ENCODE data around the gene HOXC6.

Gene HOXC6

DNA sequence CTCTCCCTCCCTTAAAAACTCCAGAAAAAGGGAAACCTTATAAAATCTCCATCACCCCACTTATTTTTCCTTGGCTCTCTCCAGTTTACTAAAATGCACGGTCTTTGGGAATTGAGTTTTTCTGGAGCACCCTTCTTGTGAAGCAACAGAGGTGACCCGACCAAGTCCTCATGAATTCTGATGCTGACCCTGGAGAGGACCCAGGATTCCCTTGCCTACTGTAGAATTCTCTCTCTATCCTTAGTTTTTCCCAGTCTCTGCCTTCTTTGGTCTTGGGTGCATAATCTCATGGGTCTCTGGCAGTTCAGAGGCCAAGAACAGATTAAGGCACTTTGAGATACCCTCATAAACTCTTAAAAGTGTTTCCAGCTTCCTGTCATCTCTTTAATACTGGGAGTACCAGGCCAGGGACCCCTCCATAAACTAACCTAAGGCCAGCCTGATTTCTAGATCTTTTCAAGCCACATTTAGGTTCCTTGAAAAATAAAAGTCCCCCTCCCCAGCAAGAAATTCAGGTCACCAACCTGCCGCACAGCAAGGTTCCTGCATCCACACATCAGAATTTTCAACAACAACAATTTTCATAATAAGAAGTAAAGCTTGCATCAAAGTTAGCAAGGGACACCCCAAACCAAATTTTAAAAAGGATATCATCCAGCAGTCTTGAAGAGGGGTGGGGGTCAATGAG, 20.3 kb downstream of the HOXC6 start:
- Histone ChIP-seq H3K4me1 (ENCODE audit: control insufficient read depth, insufficient read depth, low read length) (peaks cover 33% of the 10 kb centered on the region), H3K36me3 (ENCODE audit: control insufficient read depth, insufficient read depth, low read length) (no peaks in the 10 kb centered on the region), H3K9me3 (ENCODE audit: control insufficient read depth, insufficient read depth, low read depth, low read length) (no peaks in the 10 kb centered on the region), H3K4me3 (ENCODE audit: low read depth, low read length) (no peak overlapping the region), H3K9ac (ENCODE audit: low read length) (no peak overlapping the region), H3K27ac (ENCODE audit: low read depth, low read length) (no peak overlapping the region), H3K27me3 (ENCODE audit: control insufficient read depth, insufficient read depth, low read length) (peaks cover 100% of the 10 kb centered on the region)

DNA sequence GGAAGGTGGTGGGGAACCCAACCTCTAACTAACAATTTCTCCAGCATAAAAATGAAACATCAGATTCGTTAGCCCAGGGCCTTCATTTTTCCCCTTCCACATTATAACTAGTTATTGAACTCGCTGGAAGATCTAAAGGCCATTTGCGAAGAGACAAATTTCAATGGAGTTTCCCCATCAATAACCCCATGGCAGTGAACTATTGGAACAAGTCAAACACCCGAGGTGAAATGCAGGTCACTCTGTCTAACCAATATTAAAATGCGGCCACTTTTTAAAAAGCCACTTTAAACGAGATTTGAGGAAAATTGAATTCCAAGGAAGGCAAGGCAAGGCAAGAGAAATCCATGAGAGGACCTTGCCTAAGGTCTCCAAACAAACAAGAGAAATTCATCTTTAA, 20.9 kb downstream of the HOXC6 start:
- Histone ChIP-seq H3K36me3 (ENCODE audit: control insufficient read depth, insufficient read depth, low read length) (no peaks in the 10 kb centered on the region), H3K9me3 (ENCODE audit: control insufficient read depth, insufficient read depth, low read depth, low read length) (no peaks in the 10 kb centered on the region), H3K4me3 (ENCODE audit: low read depth, low read length) (no peak overlapping the region), H3K27me3 (ENCODE audit: control insufficient read depth, insufficient read depth, low read length) (peaks cover 100% of the 10 kb centered on the region), H3K9ac (ENCODE audit: low read length) (no peak overlapping the region), H3K4me1 (ENCODE audit: control insufficient read depth, insufficient read depth, low read length) (peaks cover 37% of the 10 kb centered on the region), H3K27ac (ENCODE audit: low read depth, low read length) (no peak overlapping the region)

DNA sequence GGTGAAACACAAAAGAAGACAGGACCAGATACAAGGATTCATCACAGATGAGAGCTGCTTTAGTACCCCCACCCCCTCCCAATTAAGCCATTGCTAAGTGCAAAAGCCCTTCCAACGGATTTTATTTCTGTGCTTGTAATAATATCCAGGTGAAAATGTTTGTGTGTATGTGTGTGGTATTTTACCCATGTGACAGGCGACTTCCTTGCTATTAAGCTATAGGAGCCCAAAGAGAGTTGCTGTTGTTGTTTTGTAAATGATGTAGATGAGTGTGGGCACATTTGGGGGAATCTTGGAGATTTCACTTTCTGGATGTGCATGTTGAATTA, 22.2 kb downstream of the HOXC6 start:
- H3K27me3 ChIP-seq (ENCODE audit: control insufficient read depth, insufficient read depth, low read length): peaks cover 99% of the 10 kb centered on the region
- H3K9ac ChIP-seq (ENCODE audit: low read length): no peak overlapping the region
- no peaks in the 10 kb centered on the region for H3K36me3 ChIP-seq (ENCODE audit: control insufficient read depth, insufficient read depth, low read length)
- H3K4me1 ChIP-seq (ENCODE audit: control insufficient read depth, insufficient read depth, low read length): peaks cover 41% of the 10 kb centered on the region
- no peaks in the 10 kb centered on the region for H3K9me3 ChIP-seq (ENCODE audit: control insufficient read depth, insufficient read depth, low read depth, low read length)
- H3K4me3 ChIP-seq (ENCODE audit: low read depth, low read length): no peak overlapping the region
- no peak overlapping the region for H3K27ac ChIP-seq (ENCODE audit: low read depth, low read length)

DNA sequence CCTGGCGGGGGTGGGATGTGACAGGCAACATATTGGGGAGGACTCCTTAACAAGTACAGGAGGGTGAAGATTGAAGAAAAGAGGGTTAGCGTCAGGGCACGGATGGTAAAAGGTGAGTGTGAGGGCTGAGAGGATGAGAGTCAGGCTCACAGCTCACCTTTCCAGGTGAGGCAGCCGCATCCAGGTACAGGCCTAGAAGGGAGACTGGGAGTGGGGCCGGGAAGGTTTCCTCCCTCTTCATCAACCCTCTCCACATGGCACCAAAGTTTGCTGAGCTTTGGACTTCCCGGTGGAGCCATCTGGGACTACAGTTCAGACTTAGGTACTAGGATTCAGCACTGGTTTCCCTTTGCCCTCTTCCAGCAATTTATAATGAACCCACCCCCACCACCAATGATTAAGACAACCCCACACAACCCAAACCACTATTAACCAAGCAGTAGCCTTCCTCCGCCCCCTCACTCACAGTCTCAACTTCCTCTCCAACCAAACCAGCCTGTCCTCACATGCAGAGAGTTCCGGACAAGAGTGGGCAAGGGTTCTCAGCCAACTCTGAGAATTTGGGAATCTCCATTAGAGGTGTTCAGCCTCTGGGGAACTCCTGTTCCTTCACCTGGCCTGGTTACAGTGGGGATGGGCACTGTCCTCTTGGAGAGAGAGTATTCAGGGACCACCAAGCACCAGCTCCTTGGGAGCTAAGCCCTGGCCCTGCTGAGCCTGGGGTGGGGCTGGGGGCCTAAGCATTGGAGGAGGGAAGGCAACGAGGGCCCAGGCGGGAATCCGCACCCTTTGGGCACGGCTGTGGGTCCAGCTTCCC, 23.0 kb downstream of the HOXC6 start:
- Histone ChIP-seq H3K27me3 (ENCODE audit: control insufficient read depth, insufficient read depth, low read length) (peaks cover 99% of the 10 kb centered on the region), H3K36me3 (ENCODE audit: control insufficient read depth, insufficient read depth, low read length) (no peaks in the 10 kb centered on the region), H3K9me3 (ENCODE audit: control insufficient read depth, insufficient read depth, low read depth, low read length) (no peaks in the 10 kb centered on the region), H3K4me3 (ENCODE audit: low read depth, low read length) (no peak overlapping the region), H3K9ac (ENCODE audit: low read length) (peak overlapping the region; percentile 15), H3K4me1 (ENCODE audit: control insufficient read depth, insufficient read depth, low read length) (peaks cover 46% of the 10 kb centered on the region), H3K27ac (ENCODE audit: low read depth, low read length) (no peak overlapping the region)

DNA sequence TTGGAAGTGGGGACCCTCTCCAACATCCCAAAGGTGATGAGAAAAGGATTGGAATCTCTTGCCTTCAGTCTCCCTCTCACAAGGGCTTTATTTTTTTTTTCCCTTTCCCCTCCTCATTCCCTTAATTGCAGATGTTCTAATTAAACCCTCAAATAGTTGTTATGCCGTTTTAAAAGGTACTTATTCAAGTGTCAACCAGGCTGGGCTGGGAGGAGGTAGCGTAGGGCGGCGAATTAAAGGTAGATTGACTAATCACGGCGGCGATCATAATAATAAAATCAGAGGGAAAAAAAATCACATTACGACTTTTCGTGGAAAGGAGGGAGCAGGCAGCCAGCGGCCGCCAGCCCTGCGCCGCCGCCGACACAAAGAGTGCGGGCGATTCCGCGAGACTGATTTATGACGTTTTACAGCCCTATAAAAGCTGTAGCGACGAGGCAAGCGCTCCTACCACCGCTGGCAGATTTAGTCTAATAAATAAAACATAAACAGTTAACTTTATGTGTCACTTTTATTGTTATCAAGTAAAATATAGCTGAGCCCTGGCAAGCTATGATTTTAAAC, 23.7 kb downstream of the HOXC6 start:
- Histone ChIP-seq H3K4me3 (ENCODE audit: low read depth, low read length) (peak overlapping the region; percentile 49; the same call in 1 of the 2 replicates), H3K4me1 (ENCODE audit: control insufficient read depth, insufficient read depth, low read length) (peaks cover 43% of the 10 kb centered on the region), H3K36me3 (ENCODE audit: control insufficient read depth, insufficient read depth, low read length) (no peaks in the 10 kb centered on the region), H3K27ac (ENCODE audit: low read depth, low read length) (no peak overlapping the region), H3K9me3 (ENCODE audit: control insufficient read depth, insufficient read depth, low read depth, low read length) (no peaks in the 10 kb centered on the region), H3K27me3 (ENCODE audit: control insufficient read depth, insufficient read depth, low read length) (peaks cover 99% of the 10 kb centered on the region), H3K9ac (ENCODE audit: low read length) (peak overlapping the region; percentile 15)

DNA sequence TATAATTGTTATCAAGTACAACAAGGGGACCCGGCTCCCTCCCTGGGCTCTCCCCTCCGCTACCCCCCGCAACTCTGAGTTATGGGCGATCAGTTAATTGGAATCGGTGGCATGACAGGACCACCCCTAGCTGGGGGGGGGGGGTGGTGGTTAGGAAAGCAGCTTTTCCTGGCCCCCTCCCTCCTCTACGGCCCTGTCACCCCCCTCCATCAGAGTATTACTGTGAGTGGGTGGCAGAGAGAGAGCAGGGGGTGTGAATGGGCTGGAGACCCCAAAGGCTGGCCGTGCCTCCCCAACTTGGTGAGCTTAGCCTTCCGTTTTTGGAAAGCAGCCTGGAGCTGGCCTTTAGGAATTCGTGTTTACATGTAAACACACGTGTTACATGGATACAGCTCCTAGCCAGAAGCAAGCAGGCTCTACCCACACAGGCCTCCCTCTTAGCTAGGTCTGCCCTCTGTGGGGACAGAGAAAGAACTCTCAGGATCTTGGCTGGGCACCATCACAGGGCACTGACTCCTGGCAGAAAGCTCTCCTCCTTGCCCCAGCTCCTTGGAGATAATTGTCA, 24.3 kb downstream of the HOXC6 start:
- H3K9ac ChIP-seq (ENCODE audit: low read length): peak overlapping the region; percentile 16
- peaks cover 45% of the 10 kb centered on the region for H3K4me1 ChIP-seq (ENCODE audit: control insufficient read depth, insufficient read depth, low read length)
- no peaks in the 10 kb centered on the region for H3K36me3 ChIP-seq (ENCODE audit: control insufficient read depth, insufficient read depth, low read length)
- H3K27ac ChIP-seq (ENCODE audit: low read depth, low read length): no peak overlapping the region
- peak overlapping the region; percentile 49 for H3K4me3 ChIP-seq (ENCODE audit: low read depth, low read length)
- no peaks in the 10 kb centered on the region for H3K9me3 ChIP-seq (ENCODE audit: control insufficient read depth, insufficient read depth, low read depth, low read length)
- H3K27me3 ChIP-seq (ENCODE audit: control insufficient read depth, insufficient read depth, low read length): peaks cover 99% of the 10 kb centered on the region

DNA sequence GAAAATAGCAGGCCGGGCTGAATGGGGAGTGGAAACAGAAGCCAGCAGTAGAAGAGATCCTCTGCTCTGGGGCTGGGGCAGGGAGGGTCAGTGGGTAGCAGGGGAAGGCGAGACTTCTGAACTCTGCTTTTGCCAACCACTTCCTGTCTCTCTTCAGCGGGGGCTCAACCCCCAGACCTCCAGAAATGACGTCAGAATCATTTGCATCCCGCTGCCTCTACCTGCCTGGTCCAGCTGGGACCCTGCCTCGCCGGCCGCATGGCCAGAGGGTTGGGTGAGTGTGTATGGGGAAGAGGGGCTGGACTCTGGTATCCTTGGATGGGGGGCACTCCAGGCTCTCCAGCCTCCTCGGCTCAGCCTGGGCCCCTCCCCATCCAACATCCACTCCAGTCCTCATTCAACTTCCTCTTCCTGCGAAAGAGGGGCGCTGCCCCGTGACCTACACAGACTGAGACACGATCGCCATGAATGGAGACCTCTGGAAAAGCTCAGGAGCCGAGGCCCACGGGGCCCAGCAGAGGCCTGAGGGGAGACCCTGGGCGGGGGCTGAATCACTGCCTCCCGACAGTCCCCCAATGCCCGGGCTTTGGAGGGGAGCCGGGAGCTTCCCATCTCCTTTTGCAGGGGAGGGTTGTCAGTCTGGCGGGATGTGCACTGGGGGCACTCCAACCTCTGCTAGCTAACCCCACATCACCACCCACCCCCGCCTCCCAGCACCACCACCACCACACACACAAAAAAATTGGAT, 24.9 kb downstream of the HOXC6 start:
- Histone ChIP-seq H3K4me1 (ENCODE audit: control insufficient read depth, insufficient read depth, low read length) (peaks cover 46% of the 10 kb centered on the region), H3K9ac (ENCODE audit: low read length) (peak overlapping the region; percentile 16), H3K27ac (ENCODE audit: low read depth, low read length) (no peak overlapping the region), H3K9me3 (ENCODE audit: control insufficient read depth, insufficient read depth, low read depth, low read length) (no peaks in the 10 kb centered on the region), H3K4me3 (ENCODE audit: low read depth, low read length) (peak overlapping the region; percentile 49), H3K27me3 (ENCODE audit: control insufficient read depth, insufficient read depth, low read length) (peaks cover 99% of the 10 kb centered on the region), H3K36me3 (ENCODE audit: control insufficient read depth, insufficient read depth, low read length) (no peaks in the 10 kb centered on the region)

DNA sequence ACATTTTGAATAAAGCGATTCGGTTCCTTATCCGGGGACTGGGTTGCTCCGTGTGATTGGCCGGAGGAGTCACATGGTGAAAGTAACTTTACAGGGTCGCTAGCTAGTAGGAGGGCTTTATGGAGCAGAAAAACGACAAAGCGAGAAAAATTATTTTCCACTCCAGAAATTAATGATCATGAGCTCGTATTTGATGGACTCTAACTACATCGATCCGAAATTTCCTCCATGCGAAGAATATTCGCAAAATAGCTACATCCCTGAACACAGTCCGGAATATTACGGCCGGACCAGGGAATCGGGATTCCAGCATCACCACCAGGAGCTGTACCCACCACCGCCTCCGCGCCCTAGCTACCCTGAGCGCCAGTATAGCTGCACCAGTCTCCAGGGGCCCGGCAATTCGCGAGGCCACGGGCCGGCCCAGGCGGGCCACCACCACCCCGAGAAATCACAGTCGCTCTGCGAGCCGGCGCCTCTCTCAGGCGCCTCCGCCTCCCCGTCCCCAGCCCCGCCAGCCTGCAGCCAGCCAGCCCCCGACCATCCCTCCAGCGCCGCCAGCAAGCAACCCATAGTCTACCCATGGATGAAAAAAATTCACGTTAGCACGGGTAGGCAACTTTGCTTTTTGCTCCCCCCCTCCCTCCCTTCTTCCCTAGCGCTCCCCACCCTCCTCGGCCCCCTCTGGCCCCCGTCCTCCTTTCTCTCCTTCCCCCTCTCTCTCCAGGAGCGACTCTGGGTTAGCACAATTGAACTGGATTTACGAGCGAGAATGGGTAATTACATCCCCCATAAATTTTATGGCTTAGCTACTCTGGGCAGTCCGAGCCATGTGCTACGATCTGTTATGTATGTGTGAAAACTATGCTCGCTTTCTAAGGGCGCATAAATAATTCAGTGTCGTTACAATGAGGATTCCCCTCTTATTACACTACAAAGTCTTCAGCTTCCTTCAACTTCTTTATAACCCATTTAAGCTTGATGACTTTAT, 25.8 kb downstream of the HOXC6 start, which contains the start of gene HOXC4:
Gene HOXC4 (plus strand): TSS at position 85 of the 991 bp plus-strand sequence. CDS start 88 bp downstream, at position 173.
- no peaks in the 10 kb centered on the region for H3K36me3 ChIP-seq (ENCODE audit: control insufficient read depth, insufficient read depth, low read length)
- H3K4me3 ChIP-seq (ENCODE audit: low read depth, low read length): peak within 1 kb of the TSS; percentile 49
- H3K27me3 ChIP-seq (ENCODE audit: control insufficient read depth, insufficient read depth, low read length): peaks cover 99% of the 10 kb centered on the region
- no peaks in the 10 kb centered on the region for H3K9me3 ChIP-seq (ENCODE audit: control insufficient read depth, insufficient read depth, low read depth, low read length)
- peaks cover 50% of the 10 kb centered on the region for H3K4me1 ChIP-seq (ENCODE audit: control insufficient read depth, insufficient read depth, low read length)
- no peak within 1 kb of the TSS for H3K27ac ChIP-seq (ENCODE audit: low read depth, low read length)
- peak within 1 kb of the TSS; percentile 16 for H3K9ac ChIP-seq (ENCODE audit: low read length)

DNA sequence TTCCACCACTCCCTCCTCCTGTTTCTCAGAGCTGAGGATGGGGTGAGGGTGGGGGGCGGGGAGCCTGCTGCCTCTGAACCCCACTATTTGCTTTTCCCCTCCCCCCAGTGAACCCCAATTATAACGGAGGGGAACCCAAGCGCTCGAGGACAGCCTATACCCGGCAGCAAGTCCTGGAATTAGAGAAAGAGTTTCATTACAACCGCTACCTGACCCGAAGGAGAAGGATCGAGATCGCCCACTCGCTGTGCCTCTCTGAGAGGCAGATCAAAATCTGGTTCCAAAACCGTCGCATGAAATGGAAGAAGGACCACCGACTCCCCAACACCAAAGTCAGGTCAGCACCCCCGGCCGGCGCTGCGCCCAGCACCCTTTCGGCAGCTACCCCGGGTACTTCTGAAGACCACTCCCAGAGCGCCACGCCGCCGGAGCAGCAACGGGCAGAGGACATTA, 26.5 kb downstream of the HOXC6 start:
- H3K27me3 ChIP-seq (ENCODE audit: control insufficient read depth, insufficient read depth, low read length): peaks cover 99% of the 10 kb centered on the region
- no peak overlapping the region for H3K27ac ChIP-seq (ENCODE audit: low read depth, low read length)
- H3K4me1 ChIP-seq (ENCODE audit: control insufficient read depth, insufficient read depth, low read length): peaks cover 49% of the 10 kb centered on the region
- H3K9me3 ChIP-seq (ENCODE audit: control insufficient read depth, insufficient read depth, low read depth, low read length): no peaks in the 10 kb centered on the region
- no peaks in the 10 kb centered on the region for H3K36me3 ChIP-seq (ENCODE audit: control insufficient read depth, insufficient read depth, low read length)
- peak overlapping the region; percentile 31; the same call in 1 of the 2 replicates for H3K4me3 ChIP-seq (ENCODE audit: low read depth, low read length)
- no peak overlapping the region for H3K9ac ChIP-seq (ENCODE audit: low read length)

DNA sequence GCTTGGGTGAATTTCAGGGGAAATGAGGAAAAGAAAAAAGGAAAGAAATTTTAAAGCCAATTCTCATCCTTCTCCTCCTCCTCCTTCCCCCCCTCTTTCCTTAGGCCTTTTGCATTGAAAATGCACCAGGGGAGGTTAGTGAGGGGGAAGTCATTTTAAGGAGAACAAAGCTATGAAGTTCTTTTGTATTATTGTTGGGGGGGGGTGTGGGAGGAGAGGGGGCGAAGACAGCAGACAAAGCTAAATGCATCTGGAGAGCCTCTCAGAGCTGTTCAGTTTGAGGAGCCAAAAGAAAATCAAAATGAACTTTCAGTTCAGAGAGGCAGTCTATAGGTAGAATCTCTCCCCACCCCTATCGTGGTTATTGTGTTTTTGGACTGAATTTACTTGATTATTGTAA, 27.3 kb downstream of the HOXC6 start:
- Histone ChIP-seq H3K9me3 (ENCODE audit: control insufficient read depth, insufficient read depth, low read depth, low read length) (no peaks in the 10 kb centered on the region), H3K27me3 (ENCODE audit: control insufficient read depth, insufficient read depth, low read length) (peaks cover 99% of the 10 kb centered on the region)

More for the DNA sequence above, 27.3 kb downstream of the HOXC6 start:
- H3K27ac ChIP-seq (ENCODE audit: low read depth, low read length): no peak overlapping the region
- H3K4me1 ChIP-seq (ENCODE audit: control insufficient read depth, insufficient read depth, low read length): peaks cover 49% of the 10 kb centered on the region
- no peak overlapping the region for H3K9ac ChIP-seq (ENCODE audit: low read length)
- no peaks in the 10 kb centered on the region for H3K36me3 ChIP-seq (ENCODE audit: control insufficient read depth, insufficient read depth, low read length)
- no peak overlapping the region for H3K4me3 ChIP-seq (ENCODE audit: low read depth, low read length)

Measured in HUES6 (cell line).